Fibroblast of gingiva (primary cell): Measurements from ENCODE around the gene ANKRD37.

Source experiments
- DNase-seq: peaks from one replicate; pipeline ENCODE4 v3.0.0-alpha.2; 2011; ENCODE audit warnings: low read depth

Gene ANKRD37

DNA sequence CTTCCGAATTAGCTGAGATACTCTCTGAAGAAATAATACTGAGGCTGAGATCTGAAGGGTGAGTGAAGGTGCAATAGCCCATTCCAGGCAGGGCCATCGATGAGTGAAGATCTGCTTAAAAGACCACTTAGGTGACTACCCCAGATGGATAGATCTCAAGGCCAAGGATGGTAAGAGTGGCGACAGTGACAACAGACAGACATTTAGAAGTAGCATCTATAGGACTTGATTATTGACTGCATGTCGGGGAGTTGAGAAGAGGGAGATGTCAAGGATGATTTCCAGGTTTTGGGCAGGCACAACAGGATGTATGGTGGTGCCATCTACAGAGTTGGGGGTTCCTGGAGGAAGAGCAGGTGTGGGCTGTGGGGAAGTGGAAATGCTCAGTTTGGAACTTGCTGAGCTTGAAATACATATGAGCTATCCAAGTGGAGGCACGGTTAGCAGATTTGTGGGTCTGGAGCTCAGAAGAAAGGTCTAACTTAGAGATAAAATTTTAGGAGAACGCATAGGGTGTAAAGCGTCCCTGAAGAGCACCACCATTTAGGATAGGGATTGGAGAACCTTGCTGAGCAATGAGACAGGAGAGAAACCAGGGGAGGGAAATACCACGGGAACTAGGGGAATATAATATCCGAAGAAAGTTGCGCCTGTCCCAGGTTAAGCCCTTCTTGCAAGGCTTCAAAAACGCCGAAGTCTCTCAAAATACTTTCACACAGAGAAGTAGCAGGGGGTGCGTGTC is 28.4 kb downstream of the ANKRD37 start:
- DNase-seq = no peak

DNA sequence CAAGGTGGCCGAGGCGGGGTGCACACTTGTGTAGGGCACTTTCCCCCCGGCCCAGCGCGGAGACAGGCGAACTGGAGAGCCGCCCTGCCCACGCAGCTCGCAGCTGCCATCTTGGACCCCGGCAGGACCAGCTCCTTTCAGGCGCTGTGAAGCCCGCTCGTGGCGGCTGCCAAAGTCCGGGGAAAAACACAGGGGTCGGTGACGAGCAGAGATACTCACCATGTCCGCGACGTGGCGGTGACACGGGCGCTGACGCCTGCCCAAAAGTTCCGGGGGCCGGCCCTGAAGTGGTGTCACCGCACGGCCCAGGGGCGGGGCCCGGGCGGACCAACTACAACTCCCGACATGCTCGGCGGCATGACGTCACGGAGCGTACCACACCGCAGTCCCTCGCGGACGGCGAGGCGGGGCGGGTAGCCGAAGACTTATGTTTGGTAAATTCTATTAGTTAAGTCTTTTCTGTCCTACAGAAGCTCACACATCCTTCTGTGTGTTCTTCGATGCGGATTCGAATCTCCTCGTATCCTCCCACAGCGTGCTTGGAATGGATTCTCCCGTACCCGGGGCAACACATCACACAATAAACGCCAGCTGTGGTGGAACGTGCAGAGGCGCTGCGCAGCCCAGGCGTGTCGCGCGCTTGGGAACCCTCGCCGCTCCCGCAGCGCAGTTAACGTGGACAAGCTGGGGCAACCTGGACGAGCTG is 29.2 kb downstream of the ANKRD37 start, which contains the start of gene UFSP2:
Gene UFSP2 (minus strand): TSS at position 318 of the 706 bp plus-strand sequence. CDS start 96 bp downstream, at position 222.
- peak; percentile 86 for DNase-seq

DNA sequence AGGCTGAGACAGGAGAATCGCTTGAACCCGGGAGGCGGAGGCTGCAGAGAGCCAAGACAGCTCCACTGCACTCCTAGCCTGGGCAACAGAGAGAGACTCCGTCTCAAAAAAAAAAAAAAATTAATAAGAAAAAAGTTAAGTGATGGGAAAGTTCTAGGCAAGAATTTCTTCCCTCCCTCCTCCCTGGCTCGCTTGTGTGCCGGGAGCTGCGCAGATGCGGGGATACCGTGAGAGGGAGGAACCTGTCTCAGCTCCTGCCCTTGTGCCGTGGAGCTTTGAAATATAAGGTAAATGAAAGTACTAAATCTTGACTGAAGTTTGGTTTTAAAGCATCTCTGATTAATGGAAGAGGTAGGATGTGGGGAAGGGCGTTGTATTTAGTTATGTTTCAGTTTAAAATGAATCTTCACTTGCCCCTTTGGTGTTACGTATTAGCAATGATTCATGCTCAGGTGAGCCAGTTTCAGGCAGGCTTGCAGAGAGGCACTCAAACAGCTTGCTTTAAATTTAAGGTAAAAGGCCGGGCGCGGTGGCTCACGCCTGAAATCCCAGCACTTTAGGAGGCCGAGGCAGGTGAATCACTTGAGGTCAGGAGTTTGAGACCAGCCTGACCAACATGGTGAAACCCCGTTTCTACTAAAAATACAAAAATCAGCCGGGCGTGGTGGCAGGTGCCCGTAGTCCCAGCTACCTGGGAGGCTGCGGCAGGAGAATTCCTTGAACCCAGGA is 30.5 kb downstream of the ANKRD37 start:
- no peak for DNase-seq

DNA sequence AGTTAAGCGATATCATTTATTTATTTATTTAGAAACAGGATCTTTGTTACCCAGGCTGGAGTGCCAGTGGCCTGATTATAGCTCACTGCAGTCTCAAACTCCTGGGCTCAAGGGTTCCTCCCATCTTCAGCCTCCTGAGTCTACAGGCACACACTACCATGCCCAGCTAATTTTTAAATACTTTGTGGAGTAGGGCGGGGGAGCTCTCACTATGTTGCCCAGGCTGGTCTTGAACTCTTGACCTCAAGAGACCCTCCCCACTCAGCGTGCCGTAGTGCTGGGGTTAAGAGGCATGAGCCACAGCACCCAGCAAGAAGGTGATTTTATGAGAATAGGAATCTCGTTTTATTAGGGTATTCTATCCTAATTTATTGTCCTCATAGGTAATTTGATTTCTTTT is 33.0 kb downstream of the ANKRD37 start:
- no peak for DNase-seq

DNA sequence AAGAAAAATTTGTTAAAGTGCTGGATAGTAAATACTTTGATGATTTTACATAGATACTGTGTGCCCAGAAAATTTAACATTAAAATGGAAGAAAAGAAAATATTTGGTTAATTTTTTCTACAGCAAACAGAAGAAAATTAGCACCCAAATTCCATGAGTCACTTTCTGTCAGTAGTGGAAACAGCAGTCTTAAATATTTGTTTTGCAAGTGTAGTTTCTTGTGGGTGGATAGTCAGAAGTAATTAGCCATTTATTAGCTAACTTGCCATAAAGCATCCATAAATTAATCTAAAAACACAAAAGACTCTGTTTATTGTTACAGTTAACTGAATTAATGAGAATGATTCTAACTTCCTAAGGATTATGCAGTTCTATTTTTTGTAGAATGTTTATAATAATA is 38.8 kb downstream of the ANKRD37 start:
- no peak for DNase-seq

DNA sequence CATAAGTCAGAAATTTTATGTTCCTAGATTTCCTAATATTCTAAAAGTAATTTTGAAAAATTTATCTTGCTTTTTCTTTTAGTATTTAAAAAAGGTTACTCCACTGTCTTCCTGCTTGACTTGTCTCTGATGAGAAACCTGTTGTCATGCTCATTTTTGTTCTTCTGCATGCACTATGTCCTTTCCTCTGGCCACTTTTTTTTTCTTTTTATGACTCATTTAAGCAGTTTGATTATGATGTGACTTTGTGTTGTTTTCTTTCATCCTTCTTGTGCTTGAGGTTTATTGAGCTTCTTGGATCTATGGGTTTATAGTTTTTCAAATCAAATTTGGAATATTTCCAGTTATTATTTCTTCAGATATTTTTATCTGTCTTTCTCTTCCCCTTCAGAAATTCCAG is 41.2 kb downstream of the ANKRD37 start:
- no peak for DNase-seq

DNA sequence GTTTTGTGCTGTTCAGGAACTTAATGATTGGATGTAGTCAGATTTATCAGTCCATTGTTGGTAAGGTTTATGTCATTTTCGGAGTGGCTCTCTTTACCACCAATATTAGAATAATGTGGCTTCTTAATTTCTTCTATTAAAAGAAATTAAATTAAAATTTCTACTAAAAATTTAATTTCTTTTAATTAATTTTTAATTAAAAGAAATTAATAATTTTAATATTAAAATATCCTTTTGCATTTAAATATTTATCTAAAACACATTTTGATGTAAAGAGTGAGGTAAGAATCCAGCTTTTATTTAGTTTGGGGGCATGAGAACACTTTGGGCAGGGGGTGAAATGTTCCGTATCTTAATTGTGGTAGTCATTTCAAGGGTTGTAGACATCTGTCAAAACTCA is 44.8 kb downstream of the ANKRD37 start:
- no peak for DNase-seq

DNA sequence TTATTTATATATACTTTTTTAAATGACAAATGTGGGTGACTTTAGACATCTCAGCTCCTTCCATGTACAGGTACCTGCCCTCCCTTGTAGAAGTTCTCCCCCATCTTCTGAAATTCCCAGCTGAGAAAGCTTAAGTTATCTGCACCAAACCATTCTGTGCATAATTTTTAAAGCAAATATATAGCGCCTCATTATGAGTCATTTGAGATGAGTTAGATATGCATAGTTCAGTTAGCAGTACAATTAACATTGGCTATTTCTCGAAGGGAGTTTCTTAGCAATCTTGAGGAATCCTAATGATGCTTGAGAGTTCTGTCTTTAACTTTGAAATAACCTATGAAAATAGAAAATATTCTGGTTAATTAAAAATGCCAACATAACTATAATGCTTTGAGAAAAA is 48.6 kb downstream of the ANKRD37 start:
- no peak for DNase-seq
